Limb (tissue), 2 donors: ENCODE measurements around the gene LYRM2.

ENCODE experiments used
- DNase-seq, 2 donors: peaks; one replicate each; pipeline ENCODE4 v3.0.0-alpha.2; 2016; ENCODE audit errors: extremely low spot score in 2 of 2

LYRM2 gene

GRCh38 chr6:89559487-89559886, 79.1 kb downstream of the LYRM2 start:
- DNase-seq = no peak

GRCh38 chr6:89555806-89556205, 82.7 kb downstream of the LYRM2 start:
- no peak for DNase-seq

- no peak for DNase-seq
Measured at GRCh38 chr6:89555031-89555430, 83.5 kb downstream of the LYRM2 start.

- DNase-seq = no peak
Measured at GRCh38 chr6:89554106-89554505, 84.4 kb downstream of the LYRM2 start.

GRCh38 chr6:89553431-89553830, 85.1 kb downstream of the LYRM2 start:
- DNase-seq = no peak

GRCh38 chr6:89547281-89547680, 91.3 kb downstream of the LYRM2 start:
- DNase-seq = no peak

- no peak for DNase-seq
Measured at GRCh38 chr6:89542866-89543265, 95.7 kb downstream of the LYRM2 start.

- DNase-seq = no peak
Measured at GRCh38 chr6:89542081-89542857, 96.3 kb downstream of the LYRM2 start.

GRCh38 chr6:89539779-89540178, 98.8 kb downstream of the LYRM2 start:
- DNase-seq = no peak

- DNase-seq = no peak
Measured at GRCh38 chr6:89536231-89536630, 102.3 kb downstream of the LYRM2 start.

- DNase-seq = no peak
Measured at GRCh38 chr6:89530982-89531381, 107.6 kb downstream of the LYRM2 start.

- no peak for DNase-seq
Measured at GRCh38 chr6:89528866-89529265, 109.7 kb downstream of the LYRM2 start.

GRCh38 chr6:89527634-89528033, 110.9 kb downstream of the LYRM2 start:
- DNase-seq = no peak

GRCh38 chr6:89526563-89526869, 112.0 kb downstream of the LYRM2 start:
- DNase-seq = no peak

GRCh38 chr6:89525786-89526562, 112.6 kb downstream of the LYRM2 start:
- DNase-seq = no peak

GRCh38 chr6:89522778-89523177, 115.8 kb downstream of the LYRM2 start:
- DNase-seq = no peak

- no peak for DNase-seq
Measured at GRCh38 chr6:89520736-89521135, 117.8 kb downstream of the LYRM2 start.

GRCh38 chr6:89518352-89519055, 120.0 kb downstream of the LYRM2 start:
- no peak for DNase-seq
